Measurements from ENCODE around the gene RPS10.
A peak's percentile ranks its signal among the peaks of the same experiment; 100 is the strongest.
"Not testable (repeated sequence)": the region's sequence is repeated elsewhere in the genome, so short reads cannot be mapped to it uniquely, and the experiment has no call there.

Gene RPS10

DNA sequence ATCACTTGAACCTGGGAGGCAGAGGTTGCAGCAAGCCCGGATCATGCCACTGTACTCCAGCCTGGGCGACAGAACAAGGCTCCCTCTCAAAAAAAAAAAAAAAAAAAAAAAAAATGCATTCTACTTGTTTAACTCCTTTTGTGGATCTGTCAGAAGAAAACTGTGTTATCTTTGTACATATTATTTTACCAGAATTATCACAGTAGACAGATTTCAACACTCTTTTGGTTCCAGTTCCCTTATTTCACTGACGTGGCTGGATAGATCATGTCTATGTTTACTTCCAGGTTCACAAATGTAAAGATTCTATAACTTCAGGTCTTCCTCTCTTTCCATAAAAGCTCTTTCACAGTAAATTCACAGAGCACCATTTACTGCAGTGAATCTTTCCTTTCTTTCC, 51.8 kb downstream of the RPS10 start:
- Histone ChIP-seq H3K4me3 (ENCODE audit: low read depth, low read length, poor library complexity, severe bottlenecking) (no peak overlapping the region), H3K79me2 (ENCODE audit: insufficient read depth, low read length) (peaks cover 80% of the 10 kb centered on the region), H4K20me1 (ENCODE audit: insufficient read depth, low read length) (no peaks in the 10 kb centered on the region; the same call in 1 of the 2 replicates), H3K36me3 (ENCODE audit: insufficient read depth, low read length) (peaks cover 10% of the 10 kb centered on the region), H2AFZ (ENCODE audit: low read length) (no peak overlapping the region), H3K27ac (ENCODE audit: low read depth, low read length, poor library complexity, severe bottlenecking) (peak overlapping the region; percentile 41), H3K4me2 (ENCODE audit: low read length) (no peak overlapping the region; the same call in 1 of the 2 replicates), H3K4me1 (ENCODE audit: insufficient read depth, low read length, severe bottlenecking) (peaks cover 16% of the 10 kb centered on the region), H3K9me3 (ENCODE audit: low read length) (no peaks in the 10 kb centered on the region), H3K9me2 (ENCODE audit: low read depth, low read length) (no peaks in the 10 kb centered on the region), H3K9ac (ENCODE audit: low read length) (no peak overlapping the region), H3K27me3 (ENCODE audit: insufficient read depth, low read length) (no peaks in the 10 kb centered on the region), H3F3A (ENCODE audit: insufficient read depth, low read length) (no peaks in the 10 kb centered on the region)
- TF ChIP-seq, protein P1, sequence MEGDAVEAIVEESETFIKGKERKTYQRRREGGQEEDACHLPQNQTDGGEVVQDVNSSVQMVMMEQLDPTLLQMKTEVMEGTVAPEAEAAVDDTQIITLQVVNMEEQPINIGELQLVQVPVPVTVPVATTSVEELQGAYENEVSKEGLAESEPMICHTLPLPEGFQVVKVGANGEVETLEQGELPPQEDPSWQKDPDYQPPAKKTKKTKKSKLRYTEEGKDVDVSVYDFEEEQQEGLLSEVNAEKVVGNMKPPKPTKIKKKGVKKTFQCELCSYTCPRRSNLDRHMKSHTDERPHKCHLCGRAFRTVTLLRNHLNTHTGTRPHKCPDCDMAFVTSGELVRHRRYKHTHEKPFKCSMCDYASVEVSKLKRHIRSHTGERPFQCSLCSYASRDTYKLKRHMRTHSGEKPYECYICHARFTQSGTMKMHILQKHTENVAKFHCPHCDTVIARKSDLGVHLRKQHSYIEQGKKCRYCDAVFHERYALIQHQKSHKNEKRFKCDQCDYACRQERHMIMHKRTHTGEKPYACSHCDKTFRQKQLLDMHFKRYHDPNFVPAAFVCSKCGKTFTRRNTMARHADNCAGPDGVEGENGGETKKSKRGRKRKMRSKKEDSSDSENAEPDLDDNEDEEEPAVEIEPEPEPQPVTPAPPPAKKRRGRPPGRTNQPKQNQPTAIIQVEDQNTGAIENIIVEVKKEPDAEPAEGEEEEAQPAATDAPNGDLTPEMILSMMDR (IDR thresholded peaks at IDR 0.05; ENCODE audit: low read length): no peak
- no peak for TF ChIP-seq EZH2 (IDR thresholded peaks at IDR 0.05; ENCODE audit: borderline replicate concordance, low read length)

DNA sequence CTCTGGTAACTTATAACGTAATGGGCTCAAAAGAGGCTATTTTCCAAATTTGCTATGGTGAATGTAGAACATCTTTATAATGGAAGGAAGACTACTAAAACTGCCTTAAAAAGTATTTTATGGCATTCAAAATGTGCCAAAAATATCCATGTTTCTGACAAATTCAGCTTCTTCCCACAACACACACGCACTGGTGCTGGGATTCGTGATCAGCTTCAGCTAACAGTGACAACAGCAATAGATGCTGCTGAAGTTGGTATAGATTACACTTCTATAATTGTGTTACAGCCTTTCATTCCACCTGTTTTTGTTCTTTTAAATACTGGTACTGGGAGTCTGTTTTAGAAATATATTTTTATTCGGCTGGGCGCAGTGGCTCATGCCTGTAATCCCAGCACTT, 52.4 kb downstream of the RPS10 start:
- Histone ChIP-seq H3F3A (ENCODE audit: insufficient read depth, low read length) (no peaks in the 10 kb centered on the region), H4K20me1 (ENCODE audit: insufficient read depth, low read length) (no peaks in the 10 kb centered on the region; the same call in 1 of the 2 replicates), H3K4me2 (ENCODE audit: low read length) (no peak overlapping the region), H3K9ac (ENCODE audit: low read length) (no peak overlapping the region), H3K9me2 (ENCODE audit: low read depth, low read length) (no peaks in the 10 kb centered on the region), H3K9me3 (ENCODE audit: low read length) (no peaks in the 10 kb centered on the region), H3K36me3 (ENCODE audit: insufficient read depth, low read length) (peaks cover 10% of the 10 kb centered on the region), H3K4me3 (ENCODE audit: low read depth, low read length, poor library complexity, severe bottlenecking) (no peak overlapping the region), H2AFZ (ENCODE audit: low read length) (no peak overlapping the region), H3K79me2 (ENCODE audit: insufficient read depth, low read length) (peaks cover 75% of the 10 kb centered on the region), H3K4me1 (ENCODE audit: insufficient read depth, low read length, severe bottlenecking) (peaks cover 16% of the 10 kb centered on the region), H3K27me3 (ENCODE audit: insufficient read depth, low read length) (no peaks in the 10 kb centered on the region), H3K27ac (ENCODE audit: low read depth, low read length, poor library complexity, severe bottlenecking) (no peak overlapping the region)
- TF ChIP-seq, protein P1 (IDR thresholded peaks at IDR 0.05; ENCODE audit: low read length): no peak
- TF ChIP-seq EZH2 (IDR thresholded peaks at IDR 0.05; ENCODE audit: borderline replicate concordance, low read length): no peak

DNA sequence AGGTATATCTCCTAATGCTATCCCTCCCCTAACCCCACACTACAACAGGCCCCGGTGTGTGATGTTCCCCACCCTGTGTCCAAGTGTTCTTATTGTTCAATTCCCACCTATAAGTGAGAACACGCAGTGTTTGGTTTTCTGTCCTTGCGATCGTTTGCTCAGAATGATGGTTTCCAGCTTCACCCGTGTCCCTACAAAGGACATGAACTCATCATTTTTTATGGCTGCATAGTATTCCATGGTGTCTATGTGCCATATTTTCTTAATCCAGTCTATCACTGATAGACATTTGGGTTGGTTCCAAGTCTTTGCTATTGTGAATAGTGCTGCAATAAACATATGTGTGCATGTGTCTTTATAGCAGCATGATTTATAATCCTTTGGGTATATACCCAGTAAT, 54.0 kb downstream of the RPS10 start:
- not testable (repeated sequence) for H4K20me1 ChIP-seq (ENCODE audit: insufficient read depth, low read length); H3K27me3 ChIP-seq (ENCODE audit: insufficient read depth, low read length); H3K4me2 ChIP-seq (ENCODE audit: low read length); H3K9ac ChIP-seq (ENCODE audit: low read length); H3K9me3 ChIP-seq (ENCODE audit: low read length); H3F3A ChIP-seq (ENCODE audit: insufficient read depth, low read length); H3K4me3 ChIP-seq (ENCODE audit: low read depth, low read length, poor library complexity, severe bottlenecking); H3K27ac ChIP-seq (ENCODE audit: low read depth, low read length, poor library complexity, severe bottlenecking); H2AFZ ChIP-seq (ENCODE audit: low read length); H3K9me2 ChIP-seq (ENCODE audit: low read depth, low read length); H3K36me3 ChIP-seq (ENCODE audit: insufficient read depth, low read length)
- H3K79me2 ChIP-seq (ENCODE audit: insufficient read depth, low read length): peaks cover 67% of the 10 kb centered on the region
- H3K4me1 ChIP-seq (ENCODE audit: insufficient read depth, low read length, severe bottlenecking): peaks cover 16% of the 10 kb centered on the region

DNA sequence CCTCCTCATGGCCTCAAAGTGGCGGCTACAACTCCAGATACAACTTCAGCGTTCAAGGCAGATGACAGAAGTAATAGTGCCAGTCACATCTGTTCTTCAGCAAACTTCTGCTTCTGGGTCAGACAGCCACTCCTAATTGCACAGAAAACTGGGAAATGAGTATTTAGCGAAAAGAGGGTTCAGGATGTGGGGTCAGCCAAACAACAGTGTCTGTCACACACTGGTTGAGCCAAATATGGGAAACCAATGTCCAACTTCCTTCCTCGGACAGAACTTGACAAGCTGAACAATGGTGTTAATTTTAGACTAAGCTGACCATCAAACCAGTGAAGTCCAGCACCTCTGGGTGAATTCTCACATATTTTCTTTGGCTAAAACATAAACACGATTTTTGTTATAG, 55.5 kb downstream of the RPS10 start:
- H3K79me2 ChIP-seq (ENCODE audit: insufficient read depth, low read length): peaks cover 59% of the 10 kb centered on the region
- H4K20me1 ChIP-seq (ENCODE audit: insufficient read depth, low read length): no peaks in the 10 kb centered on the region; the same call in 1 of the 2 replicates
- no peak overlapping the region for H3K27ac ChIP-seq (ENCODE audit: low read depth, low read length, poor library complexity, severe bottlenecking)
- H2AFZ ChIP-seq (ENCODE audit: low read length): no peak overlapping the region
- H3K36me3 ChIP-seq (ENCODE audit: insufficient read depth, low read length): peaks cover 7% of the 10 kb centered on the region
- H3K27me3 ChIP-seq (ENCODE audit: insufficient read depth, low read length): no peaks in the 10 kb centered on the region
- H3K4me3 ChIP-seq (ENCODE audit: low read depth, low read length, poor library complexity, severe bottlenecking): no peak overlapping the region
- no peak overlapping the region for H3K4me2 ChIP-seq (ENCODE audit: low read length)
- H3F3A ChIP-seq (ENCODE audit: insufficient read depth, low read length): no peaks in the 10 kb centered on the region
- no peak overlapping the region for H3K9ac ChIP-seq (ENCODE audit: low read length)
- H3K9me3 ChIP-seq (ENCODE audit: low read length): no peaks in the 10 kb centered on the region
- no peak for TF ChIP-seq EZH2 (IDR thresholded peaks at IDR 0.05; ENCODE audit: borderline replicate concordance, low read length)
- TF ChIP-seq, protein P1 (IDR thresholded peaks at IDR 0.05; ENCODE audit: low read length): no peak
- H3K4me1 ChIP-seq (ENCODE audit: insufficient read depth, low read length, severe bottlenecking): peaks cover 12% of the 10 kb centered on the region
- no peaks in the 10 kb centered on the region for H3K9me2 ChIP-seq (ENCODE audit: low read depth, low read length)
